Thyroid gland (tissue), 4 donors: ENCODE measurements around the gene RNF121. TPM values are rescaled to one million over a fixed set of nuclear protein-coding genes. Genes with fewer than 3 reads are reported as not detected.

Experiments
- DNase-seq, 2 donors: peaks; one replicate each; pipeline ENCODE4 v3.0.0-alpha.2; 2019
- H3K27ac ChIP-seq, 3 donors: fragments of 200-600 bp; sonication (generic); 1 replicate in 2 of 3; 2 replicates in 1 of 3; pipeline ENCODE4 v1.5.1; 2016 to 2019; ENCODE audit warnings: mild to moderate bottlenecking in 1 of 3, moderate library complexity in 1 of 3
- H3K27me3 ChIP-seq: fragments of 200-600 bp; sonication (generic); one replicate; pipeline ENCODE4 v1.5.1; 2019
- H3K36me3 ChIP-seq, 2 donors: fragments of 200-600 bp; sonication (generic); one replicate each; pipeline ENCODE4 v1.5.1; 2016 to 2019
- H3K4me1 ChIP-seq, 2 donors: fragments of 200-600 bp; sonication (generic); one replicate each; pipeline ENCODE4 v1.5.1; 2017 to 2019
- H3K4me3 ChIP-seq, 3 donors: fragments of 200-600 bp; sonication (generic); replicated peaks in 1 of 3; 1 replicate in 2 of 3; 2 replicates in 1 of 3; pipeline ENCODE4 v1.5.1; 2016; ENCODE audit warnings: mild to moderate bottlenecking in 1 of 3
- H3K9me3 ChIP-seq: fragments of 200-600 bp; sonication (generic); one replicate; pipeline ENCODE4 v1.5.1; 2017
- POLR2A ChIP-seq, 2 donors: fragments of 450-650 bp; IDR thresholded peaks; one replicate each; pipeline ENCODE4 v1.6.1; 2017; ENCODE audit warnings: antibody characterized with exemption in 2 of 2, mild to moderate bottlenecking in 2 of 2, moderate library complexity in 1 of 2
- WGBS, 2 donors: methylation state at CpG; one replicate each; pipeline ENCODE4 v1.1.5; 2017; 5-methylcytosine and 5-hydroxymethylcytosine counted together
- intact Hi-C: fragments of 100-400 bp; cut with DNase I; formaldehyde crosslinking; loops from one replicate; pipeline ENCODE4 v1.15.1; 2023
- total RNA-seq, 4 donors: library from RNA; depleted of rRNA; stranded (reverse); fragments of >200 nt; gene quantifications; one replicate each; pipeline ENCODE4 v1.2.3, GENCODE V29; 2016
- TF ChIP-seq, protein P1 (sequence below), 6 experiments: fragments of 200-600 bp in 3 of 6; fragments of 450-650 bp in 3 of 6; sonication (generic) in 3 of 6; IDR thresholded peaks; one replicate each; pipeline ENCODE4 v1.5.1; 2016 to 2019; ENCODE audit warnings: antibody characterized with exemption in 6 of 6, mild to moderate bottlenecking in 2 of 6, inconsistent platforms in 1 of 6, moderate library complexity in 1 of 6

RNF121 gene
- total RNA-seq, 4 donors from 2014 or later: 41.9 to 64.4 (median 54.7) TPM

DNA sequence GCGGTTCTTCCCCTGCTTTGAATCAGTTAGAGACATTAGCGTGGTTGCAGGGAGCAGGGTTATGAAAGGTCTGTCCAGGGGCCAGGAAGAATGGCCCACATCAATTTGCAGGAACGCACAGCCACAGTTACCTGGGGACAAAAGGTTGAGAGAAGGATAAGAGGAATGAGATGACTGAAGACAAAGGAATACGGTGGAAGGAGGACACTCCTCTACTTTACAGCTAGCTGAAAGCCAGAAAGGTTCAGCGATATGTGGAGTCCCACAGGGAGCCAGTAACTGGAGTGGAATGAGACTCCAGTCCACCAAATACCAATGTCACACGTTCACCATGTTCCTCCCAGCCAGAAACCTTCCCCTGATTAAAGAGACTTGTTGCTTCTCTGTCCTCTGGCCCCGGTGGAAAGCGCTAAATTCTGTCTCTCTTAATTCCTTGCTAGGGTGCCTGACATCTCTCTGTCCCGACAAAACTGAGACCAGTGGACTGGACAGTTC lies 11.2 kb upstream of the RNF121 start:
- no peak overlapping the region for H3K27ac ChIP-seq
- no peaks in the 10 kb centered on the region for H3K9me3 ChIP-seq
- no peaks in the 10 kb centered on the region for H3K4me1 ChIP-seq
- H3K4me3 ChIP-seq: no peak overlapping the region
- H3K36me3 ChIP-seq: peaks cover 9 to 19% of the 10 kb centered on the region in 2 donors
- WGBS, 2 donors: 89 to 92% methylated on average over 9 of the region's 9 CpGs
- no peak for TF ChIP-seq POLR2A (IDR thresholded peaks at IDR 0.05)
- TF ChIP-seq, protein P1, sequence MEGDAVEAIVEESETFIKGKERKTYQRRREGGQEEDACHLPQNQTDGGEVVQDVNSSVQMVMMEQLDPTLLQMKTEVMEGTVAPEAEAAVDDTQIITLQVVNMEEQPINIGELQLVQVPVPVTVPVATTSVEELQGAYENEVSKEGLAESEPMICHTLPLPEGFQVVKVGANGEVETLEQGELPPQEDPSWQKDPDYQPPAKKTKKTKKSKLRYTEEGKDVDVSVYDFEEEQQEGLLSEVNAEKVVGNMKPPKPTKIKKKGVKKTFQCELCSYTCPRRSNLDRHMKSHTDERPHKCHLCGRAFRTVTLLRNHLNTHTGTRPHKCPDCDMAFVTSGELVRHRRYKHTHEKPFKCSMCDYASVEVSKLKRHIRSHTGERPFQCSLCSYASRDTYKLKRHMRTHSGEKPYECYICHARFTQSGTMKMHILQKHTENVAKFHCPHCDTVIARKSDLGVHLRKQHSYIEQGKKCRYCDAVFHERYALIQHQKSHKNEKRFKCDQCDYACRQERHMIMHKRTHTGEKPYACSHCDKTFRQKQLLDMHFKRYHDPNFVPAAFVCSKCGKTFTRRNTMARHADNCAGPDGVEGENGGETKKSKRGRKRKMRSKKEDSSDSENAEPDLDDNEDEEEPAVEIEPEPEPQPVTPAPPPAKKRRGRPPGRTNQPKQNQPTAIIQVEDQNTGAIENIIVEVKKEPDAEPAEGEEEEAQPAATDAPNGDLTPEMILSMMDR (IDR thresholded peaks at IDR 0.05): no peak
- no peaks in the 10 kb centered on the region for H3K27me3 ChIP-seq
- DNase-seq: no peak
- intact Hi-C loops: no loop called here

DNA sequence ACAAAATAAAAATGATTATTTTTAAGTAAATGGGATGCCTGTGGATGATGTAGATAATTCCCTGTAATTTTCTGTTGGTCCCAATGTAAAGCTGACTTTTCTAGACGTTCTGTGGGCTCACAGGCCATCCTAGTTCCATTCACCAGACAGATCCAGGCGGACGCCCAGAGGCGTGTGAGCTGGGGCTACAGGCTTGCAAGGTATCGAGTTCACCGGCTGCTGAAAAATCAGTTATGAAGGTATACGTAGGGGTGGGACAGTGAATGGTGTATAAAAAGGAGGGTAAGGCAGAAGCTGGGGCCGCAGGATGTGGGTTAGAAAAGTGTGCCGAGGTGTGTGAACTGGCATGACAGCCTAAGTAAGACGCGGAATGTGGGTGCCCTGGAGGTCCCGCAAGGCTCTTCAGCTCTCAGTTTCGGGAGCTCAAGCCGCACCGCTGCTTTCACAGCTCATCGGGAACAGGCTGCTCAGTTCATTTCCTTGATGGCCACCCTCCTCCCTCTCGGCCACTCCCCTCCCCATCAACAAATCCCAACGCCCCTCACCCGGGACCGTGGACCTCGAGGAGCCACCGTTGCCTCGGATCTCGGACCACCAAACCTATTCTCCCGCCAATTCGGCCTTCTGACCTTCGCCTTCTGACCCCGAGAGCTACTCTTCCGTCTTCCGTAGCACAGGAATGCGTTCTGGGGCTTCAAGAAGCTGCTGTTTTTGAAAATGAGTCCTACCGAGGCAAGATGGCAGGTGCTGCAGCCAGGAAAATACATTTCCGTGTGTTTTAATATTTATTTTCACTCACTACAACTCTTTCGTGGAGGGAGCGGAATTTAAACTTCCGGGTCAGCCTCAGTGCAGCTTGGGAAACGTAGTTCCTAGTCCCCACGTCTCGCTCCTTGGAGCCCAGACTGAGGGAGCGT lies 768 bp upstream of the RNF121 start, which contains the start of gene XNDC1N:
Gene XNDC1N, minus strand, starts transcription at position 775 of the 917 bp plus-strand sequence. CDS start 5,241 bp downstream, outside the sequence.
- no peak for TF ChIP-seq POLR2A (IDR thresholded peaks at IDR 0.05)
- TF ChIP-seq, protein P1 (IDR thresholded peaks at IDR 0.05): no peak
- Histone ChIP-seq H3K4me3 (peak within 1 kb of the TSS; percentile 60 to 91 (median 65)), H3K36me3 (no peaks in the 10 kb centered on the region), H3K9me3 (no peaks in the 10 kb centered on the region), H3K4me1 (peaks cover 21 to 23% of the 10 kb centered on the region in 2 donors), H3K27me3 (no peaks in the 10 kb centered on the region), H3K27ac (peak within 1 kb of the TSS; percentile 62 to 90 (median 79))
- intact Hi-C loops: no loop called here
- peak in 1 of 2 donors; percentile 46 for DNase-seq
- WGBS, 2 donors: 0 to 1% methylated on average over 37 to 40 of the region's 40 CpGs

DNA sequence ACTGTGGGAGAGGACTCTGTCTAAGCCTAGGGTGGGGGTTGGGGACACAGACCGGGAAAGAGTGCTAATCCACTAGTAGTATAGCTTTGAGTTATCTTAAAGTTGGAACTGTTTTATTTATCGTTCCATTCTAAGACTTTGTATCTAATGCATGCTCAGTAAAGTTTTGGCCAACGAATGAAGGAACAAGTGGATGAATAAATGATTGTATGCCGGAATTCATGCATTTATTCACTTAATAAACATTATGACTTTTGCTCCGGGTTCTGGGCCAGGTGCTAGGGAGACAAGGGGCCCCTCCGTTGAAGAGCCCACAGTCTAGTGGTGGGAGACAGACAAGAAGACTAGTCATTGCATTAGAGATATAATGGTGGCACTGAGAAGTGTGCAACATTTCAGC lies 645 bp downstream of the RNF121 start:
- Histone ChIP-seq H3K36me3 (no peaks in the 10 kb centered on the region), H3K9me3 (no peaks in the 10 kb centered on the region), H3K4me1 (peaks cover 30 to 34% of the 10 kb centered on the region in 2 donors), H3K27ac (no peak overlapping the region), H3K27me3 (no peaks in the 10 kb centered on the region), H3K4me3 (peak overlapping the region; percentile 60 to 91 (median 65))
- no peak for DNase-seq
- TF ChIP-seq, protein P1 (IDR thresholded peaks at IDR 0.05): no peak
- TF ChIP-seq POLR2A (IDR thresholded peaks at IDR 0.05): no peak
- WGBS, 2 donors: 5 to 6% methylated on average over 6 of the region's 6 CpGs
- intact Hi-C loops: no loop called here

DNA sequence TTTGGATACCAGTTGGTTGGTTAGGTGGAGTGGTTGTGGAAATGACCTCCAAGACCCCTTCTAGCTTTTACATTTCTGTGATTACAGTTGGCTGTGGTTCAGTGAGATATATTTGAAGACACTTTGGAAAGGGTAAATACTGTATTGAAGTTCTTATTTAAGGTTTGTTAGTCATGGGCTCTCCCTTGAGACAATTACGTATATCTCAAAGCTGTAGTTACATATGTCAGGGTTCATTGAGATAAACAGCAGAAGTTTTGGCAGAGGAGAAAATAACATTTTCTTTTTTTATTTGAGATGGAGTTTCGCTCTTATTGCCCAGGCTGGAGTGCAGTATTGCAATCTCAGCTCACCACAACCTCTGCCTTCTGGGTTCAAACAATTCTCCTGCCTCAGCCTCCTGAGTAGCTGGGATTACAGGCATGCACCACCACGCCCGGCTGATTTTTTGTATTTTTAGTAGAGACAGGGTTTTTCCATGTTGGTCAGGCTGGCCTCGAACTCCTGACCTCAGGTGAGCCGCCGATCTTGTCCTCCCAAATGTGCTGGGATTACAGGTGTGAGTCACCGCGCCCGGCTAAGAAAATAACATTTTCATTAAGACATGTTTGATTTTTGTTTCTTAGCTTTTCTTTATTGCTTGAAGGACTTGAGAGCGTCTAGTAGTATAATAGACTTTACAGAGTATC lies 1.9 kb downstream of the RNF121 start:
- DNase-seq: no peak
- Histone ChIP-seq H3K27ac (no peak overlapping the region), H3K36me3 (no peaks in the 10 kb centered on the region), H3K27me3 (no peaks in the 10 kb centered on the region), H3K9me3 (no peaks in the 10 kb centered on the region), H3K4me1 (peaks cover 30 to 34% of the 10 kb centered on the region in 2 donors), H3K4me3 (no peak overlapping the region)
- intact Hi-C loops: no loop called here
- WGBS, 2 donors: 73 to 74% methylated on average over 11 of the region's 11 CpGs
- TF ChIP-seq, protein P1 (IDR thresholded peaks at IDR 0.05): no peak
- no peak for TF ChIP-seq POLR2A (IDR thresholded peaks at IDR 0.05)
